Measurements from ENCODE around the gene FGF14. TPM values are rescaled to one million over a fixed set of nuclear protein-coding genes. Genes with fewer than 3 reads are reported as not detected.

FGF14 gene
- total RNA-seq, 3 donors from 2014 or later: 0.43 to 2.5 (median 0.70) TPM

GRCh38 chr13:102311419-102311796 is 90.4 kb downstream of the FGF14 start:
- Histone ChIP-seq H3K36me3 (ENCODE audit: low read depth) (no peaks in the 10 kb centered on the region), H3K4me3 (no peak overlapping the region)
- intact Hi-C loops (cut with DNase I, micrococcal nuclease): no loop called here

GRCh38 chr13:102310691-102311418 is 91.0 kb downstream of the FGF14 start:
- no peaks in the 10 kb centered on the region for H3K4me1 ChIP-seq (ENCODE audit: low read depth)
- intact Hi-C loops (cut with DNase I, micrococcal nuclease): no loop called here
- no peaks in the 10 kb centered on the region for H3K36me3 ChIP-seq (ENCODE audit: low read depth)
- no peaks in the 10 kb centered on the region for H3K9me3 ChIP-seq
- no peak for TF ChIP-seq CTCF (IDR thresholded peaks at IDR 0.05)
- ATAC-seq (no peak), DNase-seq (no peak)
- no peak overlapping the region for H3K4me3 ChIP-seq

More at GRCh38 chr13:102311419-102311796, 90.4 kb downstream of the FGF14 start:
- no peak for TF ChIP-seq CTCF (IDR thresholded peaks at IDR 0.05)
- Histone ChIP-seq H3K4me1 (ENCODE audit: low read depth) (no peaks in the 10 kb centered on the region), H3K9me3 (no peaks in the 10 kb centered on the region)
- ATAC-seq (no peak), DNase-seq (no peak)

DNA sequence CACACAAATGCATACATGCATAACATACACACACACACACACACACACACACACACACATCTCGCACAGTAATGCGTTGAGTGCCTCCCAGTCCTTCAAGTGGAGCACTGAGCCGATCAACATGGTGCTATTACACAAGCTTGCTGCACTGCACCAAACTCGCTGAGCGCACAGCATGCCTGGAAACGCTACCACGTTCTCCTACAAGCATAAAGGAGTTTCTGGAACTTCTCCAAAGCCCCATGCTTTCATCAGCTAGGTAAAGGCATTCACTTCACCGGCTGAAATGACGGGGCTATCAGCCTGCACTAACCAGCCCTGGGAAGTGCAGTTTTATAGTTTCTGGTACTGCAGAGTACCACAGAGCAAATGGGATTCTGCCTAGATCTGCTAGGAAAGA is 92.7 kb downstream of the FGF14 start:
- Histone ChIP-seq H3K36me3 (ENCODE audit: low read depth) (no peaks in the 10 kb centered on the region), H3K4me1 (ENCODE audit: low read depth) (no peaks in the 10 kb centered on the region), H3K4me3 (no peak overlapping the region), H3K9me3 (no peaks in the 10 kb centered on the region)
- no peak for TF ChIP-seq CTCF (IDR thresholded peaks at IDR 0.05)
- ATAC-seq (no peak), DNase-seq (no peak)
- intact Hi-C loops (cut with DNase I, micrococcal nuclease): no loop called here

DNA sequence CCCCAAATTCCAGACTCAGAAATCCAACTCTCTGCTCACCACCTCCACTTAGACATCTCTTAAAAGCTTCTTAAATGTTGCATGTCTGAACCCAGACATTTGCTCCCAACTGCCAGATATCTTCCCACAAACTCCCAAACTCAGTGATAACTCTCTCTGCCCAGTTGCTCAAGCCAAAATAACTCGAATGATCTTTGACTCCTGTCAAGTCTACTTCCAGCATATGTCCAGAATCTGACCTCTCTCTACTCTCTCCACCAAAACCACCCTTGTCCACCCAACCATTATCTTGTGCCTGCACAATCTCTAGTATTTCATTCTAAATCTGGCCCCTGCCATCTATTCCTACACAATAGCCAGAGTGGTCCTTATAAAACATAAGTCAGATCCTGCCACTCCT is 99.3 kb downstream of the FGF14 start:
- H3K36me3 ChIP-seq (ENCODE audit: low read depth): no peaks in the 10 kb centered on the region
- no peak for TF ChIP-seq CTCF (IDR thresholded peaks at IDR 0.05)
- intact Hi-C loops (cut with DNase I, micrococcal nuclease): no loop called here
- H3K4me1 ChIP-seq (ENCODE audit: low read depth): no peaks in the 10 kb centered on the region
- no peaks in the 10 kb centered on the region for H3K9me3 ChIP-seq
- no peak overlapping the region for H3K4me3 ChIP-seq
- no peak for DNase-seq
- no peak for ATAC-seq

- Histone ChIP-seq H3K9me3 (no peaks in the 10 kb centered on the region), H3K4me3 (no peak overlapping the region), H3K4me1 (ENCODE audit: low read depth) (no peaks in the 10 kb centered on the region), H3K36me3 (ENCODE audit: low read depth) (no peaks in the 10 kb centered on the region)
- no peak for DNase-seq
- TF ChIP-seq CTCF (IDR thresholded peaks at IDR 0.05): no peak
- no peak for ATAC-seq
- intact Hi-C loops (cut with DNase I, micrococcal nuclease): no loop called here
Observed at GRCh38 chr13:102300379-102300778, 101.5 kb downstream of the FGF14 start.

- intact Hi-C loops (cut with DNase I, micrococcal nuclease): no loop called here
- no peak for DNase-seq
- H3K36me3 ChIP-seq (ENCODE audit: low read depth): no peaks in the 10 kb centered on the region
- H3K4me1 ChIP-seq (ENCODE audit: low read depth): no peaks in the 10 kb centered on the region
- ATAC-seq: no peak
- H3K9me3 ChIP-seq: no peaks in the 10 kb centered on the region
- TF ChIP-seq CTCF (IDR thresholded peaks at IDR 0.05): no peak
- H3K4me3 ChIP-seq: no peak overlapping the region
Observed at GRCh38 chr13:102299366-102299765, 102.5 kb downstream of the FGF14 start.
